Esophagus squamous epithelium (tissue), 4 donors: ENCODE measurements around the gene HUNK.

Source experiments
- CTCF ChIP-seq, 6 experiments: fragments of 450-650 bp in 4 of 6; fragments of 200-600 bp in 2 of 6; sonication (generic) in 2 of 6; IDR thresholded peaks; one replicate each; pipeline ENCODE4 v1.5.1; 2016 to 2019; ENCODE audit warnings: antibody characterized with exemption in 6 of 6, mild to moderate bottlenecking in 4 of 6, moderate library complexity in 4 of 6
- POLR2A ChIP-seq, 4 donors: fragments of 450-650 bp; IDR thresholded peaks; one replicate each; pipeline ENCODE4 v1.6.1; 2017; ENCODE audit warnings: antibody characterized with exemption in 4 of 4, mild to moderate bottlenecking in 4 of 4, moderate library complexity in 3 of 4

- no peak for TF ChIP-seq CTCF (IDR thresholded peaks at IDR 0.05)
- TF ChIP-seq POLR2A (IDR thresholded peaks at IDR 0.05), result no peak
Observed at GRCh38 chr21:32007456-32007855, 134.6 kb downstream of the HUNK start.
